ENCODE results near the gene XK. TPM values are rescaled to one million over a fixed set of nuclear protein-coding genes. Genes with fewer than 3 reads are reported as not detected.

The XK gene
- total RNA-seq, 5 donors from 2014 or later (not counting 1 experiment from before 2014, with no cell fraction given) = 0.10 to 0.18 (median 0.12) TPM; not detected in 1

- WGBS (ENCODE audit: insufficient coverage) = no CpG with 5 or more reads among the region's 3 CpGs
- ATAC-seq (replicated peaks in 1 of 4) = no peak
- CTCF ChIA-PET = no interaction called here
- no peak overlapping the region for H3K27ac Mint-ChIP-seq
- H3K9me3 ChIP-seq = no peaks in the 10 kb centered on the region
- peaks cover 0 to 7% (median 6%) of the 10 kb centered on the region in 3 donors for H3K4me1 Mint-ChIP-seq
- POLR2A ChIA-PET = no interaction called here
- H3K9me3 Mint-ChIP-seq = no peaks in the 10 kb centered on the region
- peaks cover 0 to 7% of the 10 kb centered on the region in 2 experiments for H3K27me3 ChIP-seq (replicated peaks in 1 of 2; ENCODE audit: control insufficient read depth in 2 of 2, extremely low read depth in 1 of 2, insufficient read depth in 2 of 2, low read length in 1 of 2)
- H3K4me1 ChIP-seq (ENCODE audit: control insufficient read depth in 1 of 2, extremely low read depth in 1 of 2, insufficient read depth in 2 of 2, low read length in 2 of 2) = peaks cover 0 to 8% of the 10 kb centered on the region in 2 experiments
- H3K27me3 Mint-ChIP-seq = peaks cover 2 to 20% of the 10 kb centered on the region in 2 donors
- H3K36me3 ChIP-seq (ENCODE audit: control insufficient read depth in 2 of 2, extremely low read depth in 1 of 2, insufficient read depth in 1 of 2, low read length in 1 of 2) = no peaks in the 10 kb centered on the region
- no peaks in the 10 kb centered on the region for H3K36me3 Mint-ChIP-seq
- H3K4me3 Mint-ChIP-seq = peak overlapping the region in 2 of 3 donors; percentile 9 to 70
- no peak overlapping the region for H3K4me3 ChIP-seq (ENCODE audit: control insufficient read depth in 1 of 2, extremely low read depth in 1 of 2, low read length in 1 of 2)
- no peak overlapping the region for H3K27ac ChIP-seq (ENCODE audit: low read length)
- DNase-seq = no peak
These were observed 1.4 kb downstream of the XK start for GRCh38 chrX:37686996-37687395.

GRCh38 chrX:37690119-37690518, 4.5 kb downstream of the XK start:
- peaks cover 2 to 22% of the 10 kb centered on the region in 2 donors for H3K27me3 Mint-ChIP-seq
- ATAC-seq (replicated peaks in 1 of 4) (no peak), DNase-seq (no peak)
- no peaks in the 10 kb centered on the region for H3K36me3 ChIP-seq (ENCODE audit: control insufficient read depth in 2 of 2, extremely low read depth in 1 of 2, insufficient read depth in 1 of 2, low read length in 1 of 2)
- H3K4me3 Mint-ChIP-seq = no peak overlapping the region
- CTCF ChIA-PET = interaction anchor here in 1 of 2 donors (0.7 kb wide), 1 partner anchor 24 kb away, joined by 3 read pairs; no protein-coding TSS in a partner anchor
- H3K27ac Mint-ChIP-seq = no peak overlapping the region
- no peak overlapping the region for H3K4me3 ChIP-seq (ENCODE audit: control insufficient read depth in 1 of 2, extremely low read depth in 1 of 2, low read length in 1 of 2)
- H3K4me1 ChIP-seq (ENCODE audit: control insufficient read depth in 1 of 2, extremely low read depth in 1 of 2, insufficient read depth in 2 of 2, low read length in 2 of 2) = peaks cover 0 to 7% of the 10 kb centered on the region in 2 experiments
- POLR2A ChIA-PET = no interaction called here
- H3K9me3 ChIP-seq = no peaks in the 10 kb centered on the region
- peaks cover 0 to 7% of the 10 kb centered on the region in 2 experiments for H3K27me3 ChIP-seq (replicated peaks in 1 of 2; ENCODE audit: control insufficient read depth in 2 of 2, extremely low read depth in 1 of 2, insufficient read depth in 2 of 2, low read length in 1 of 2)
- no peak overlapping the region for H3K27ac ChIP-seq (ENCODE audit: low read length)
- no peaks in the 10 kb centered on the region for H3K9me3 Mint-ChIP-seq
- no peaks in the 10 kb centered on the region for H3K36me3 Mint-ChIP-seq
- H3K4me1 Mint-ChIP-seq = peaks cover 0 to 7% (median 6%) of the 10 kb centered on the region in 3 donors

GRCh38 chrX:37692918-37693317, 7.3 kb downstream of the XK start:
- peaks cover 0 to 13% of the 10 kb centered on the region in 2 donors for H3K27me3 Mint-ChIP-seq
- no peak overlapping the region for H3K4me3 Mint-ChIP-seq
- H3K4me1 Mint-ChIP-seq = no peaks in the 10 kb centered on the region
- no peaks in the 10 kb centered on the region for H3K9me3 Mint-ChIP-seq
- no peak overlapping the region for H3K4me3 ChIP-seq (ENCODE audit: control insufficient read depth in 1 of 2, extremely low read depth in 1 of 2, low read length in 1 of 2)
- no peak overlapping the region for H3K27ac Mint-ChIP-seq
- ATAC-seq (replicated peaks in 1 of 4) (no peak), DNase-seq (no peak)
- no peaks in the 10 kb centered on the region for H3K4me1 ChIP-seq (ENCODE audit: control insufficient read depth in 1 of 2, extremely low read depth in 1 of 2, insufficient read depth in 2 of 2, low read length in 2 of 2)
- no peaks in the 10 kb centered on the region for H3K27me3 ChIP-seq (replicated peaks in 1 of 2; ENCODE audit: control insufficient read depth in 2 of 2, extremely low read depth in 1 of 2, insufficient read depth in 2 of 2, low read length in 1 of 2)
- WGBS (ENCODE audit: insufficient coverage) = no CpG with 5 or more reads among the region's 3 CpGs
- ChIA-PET CTCF (no interaction called here), POLR2A (no interaction called here)
- no peak overlapping the region for H3K27ac ChIP-seq (ENCODE audit: low read length)
- no peaks in the 10 kb centered on the region for H3K9me3 ChIP-seq
- no peaks in the 10 kb centered on the region for H3K36me3 Mint-ChIP-seq
- H3K36me3 ChIP-seq (ENCODE audit: control insufficient read depth in 2 of 2, extremely low read depth in 1 of 2, insufficient read depth in 1 of 2, low read length in 1 of 2) = no peaks in the 10 kb centered on the region

- Mint-ChIP-seq H3K27ac (no peak overlapping the region), H3K4me3 (no peak overlapping the region), H3K27me3 (peaks cover 0 to 21% of the 10 kb centered on the region in 2 donors), H3K36me3 (no peaks in the 10 kb centered on the region), H3K4me1 (no peaks in the 10 kb centered on the region), H3K9me3 (no peaks in the 10 kb centered on the region)
- ATAC-seq (replicated peaks in 1 of 4) (no peak), DNase-seq (no peak)
- Histone ChIP-seq H3K9me3 (no peaks in the 10 kb centered on the region), H3K4me1 (ENCODE audit: control insufficient read depth in 1 of 2, extremely low read depth in 1 of 2, insufficient read depth in 2 of 2, low read length in 2 of 2) (no peaks in the 10 kb centered on the region), H3K27ac (ENCODE audit: low read length) (no peak overlapping the region), H3K4me3 (ENCODE audit: control insufficient read depth in 1 of 2, extremely low read depth in 1 of 2, low read length in 1 of 2) (no peak overlapping the region), H3K36me3 (ENCODE audit: control insufficient read depth in 2 of 2, extremely low read depth in 1 of 2, insufficient read depth in 1 of 2, low read length in 1 of 2) (no peaks in the 10 kb centered on the region), H3K27me3 (replicated peaks in 1 of 2; ENCODE audit: control insufficient read depth in 2 of 2, extremely low read depth in 1 of 2, insufficient read depth in 2 of 2, low read length in 1 of 2) (no peaks in the 10 kb centered on the region)
- ChIA-PET POLR2A (no interaction called here), CTCF (no interaction called here)
- WGBS (ENCODE audit: insufficient coverage) = no CpG with 5 or more reads among the region's 1 CpG
These were observed 11.7 kb downstream of the XK start for GRCh38 chrX:37697169-37697760.

- WGBS (ENCODE audit: insufficient coverage) = no CpG with 5 or more reads among the region's 4 CpGs
- no peaks in the 10 kb centered on the region for H3K27me3 ChIP-seq (replicated peaks in 1 of 2; ENCODE audit: control insufficient read depth in 2 of 2, extremely low read depth in 1 of 2, insufficient read depth in 2 of 2, low read length in 1 of 2)
- no peak for DNase-seq
- no peaks in the 10 kb centered on the region for H3K36me3 ChIP-seq (ENCODE audit: control insufficient read depth in 2 of 2, extremely low read depth in 1 of 2, insufficient read depth in 1 of 2, low read length in 1 of 2)
- H3K27ac Mint-ChIP-seq = no peak overlapping the region
- H3K4me3 ChIP-seq (ENCODE audit: control insufficient read depth in 1 of 2, extremely low read depth in 1 of 2, low read length in 1 of 2) = no peak overlapping the region
- no peaks in the 10 kb centered on the region for H3K9me3 ChIP-seq
- no peaks in the 10 kb centered on the region for H3K9me3 Mint-ChIP-seq
- H3K27ac ChIP-seq (ENCODE audit: low read length) = no peak overlapping the region
- H3K4me1 ChIP-seq (ENCODE audit: control insufficient read depth in 1 of 2, extremely low read depth in 1 of 2, insufficient read depth in 2 of 2, low read length in 2 of 2) = no peaks in the 10 kb centered on the region
- ATAC-seq (replicated peaks in 1 of 4) = no peak
- no peak overlapping the region for H3K4me3 Mint-ChIP-seq
- H3K27me3 Mint-ChIP-seq = peaks cover 0 to 8% of the 10 kb centered on the region in 2 donors
- no peaks in the 10 kb centered on the region for H3K36me3 Mint-ChIP-seq
- ChIA-PET POLR2A (no interaction called here), CTCF (no interaction called here)
- no peaks in the 10 kb centered on the region for H3K4me1 Mint-ChIP-seq
These were observed 16.0 kb downstream of the XK start for GRCh38 chrX:37701588-37701987.

GRCh38 chrX:37711991-37712390, 26.4 kb downstream of the XK start:
- no peak overlapping the region for H3K27ac Mint-ChIP-seq
- H3K27me3 ChIP-seq (replicated peaks in 1 of 2; ENCODE audit: control insufficient read depth in 2 of 2, extremely low read depth in 1 of 2, insufficient read depth in 2 of 2, low read length in 1 of 2) = no peaks in the 10 kb centered on the region
- no peaks in the 10 kb centered on the region for H3K4me1 ChIP-seq (ENCODE audit: control insufficient read depth in 1 of 2, extremely low read depth in 1 of 2, insufficient read depth in 2 of 2, low read length in 2 of 2)
- H3K9me3 ChIP-seq = no peaks in the 10 kb centered on the region
- WGBS (ENCODE audit: insufficient coverage) = no CpG with 5 or more reads among the region's 3 CpGs
- CTCF ChIA-PET = no interaction called here
- no peaks in the 10 kb centered on the region for H3K9me3 Mint-ChIP-seq
- H3K27me3 Mint-ChIP-seq = peaks cover 0 to 24% of the 10 kb centered on the region in 2 donors
- no peak overlapping the region for H3K4me3 ChIP-seq (ENCODE audit: control insufficient read depth in 1 of 2, extremely low read depth in 1 of 2, low read length in 1 of 2)
- DNase-seq = no peak
- H3K4me3 Mint-ChIP-seq = no peak overlapping the region
- POLR2A ChIA-PET = no interaction called here
- ATAC-seq (replicated peaks in 1 of 4) = no peak
- no peaks in the 10 kb centered on the region for H3K36me3 Mint-ChIP-seq
- H3K4me1 Mint-ChIP-seq = no peaks in the 10 kb centered on the region
- no peak overlapping the region for H3K27ac ChIP-seq (ENCODE audit: low read length)
- H3K36me3 ChIP-seq (ENCODE audit: control insufficient read depth in 2 of 2, extremely low read depth in 1 of 2, insufficient read depth in 1 of 2, low read length in 1 of 2) = no peaks in the 10 kb centered on the region

DNA sequence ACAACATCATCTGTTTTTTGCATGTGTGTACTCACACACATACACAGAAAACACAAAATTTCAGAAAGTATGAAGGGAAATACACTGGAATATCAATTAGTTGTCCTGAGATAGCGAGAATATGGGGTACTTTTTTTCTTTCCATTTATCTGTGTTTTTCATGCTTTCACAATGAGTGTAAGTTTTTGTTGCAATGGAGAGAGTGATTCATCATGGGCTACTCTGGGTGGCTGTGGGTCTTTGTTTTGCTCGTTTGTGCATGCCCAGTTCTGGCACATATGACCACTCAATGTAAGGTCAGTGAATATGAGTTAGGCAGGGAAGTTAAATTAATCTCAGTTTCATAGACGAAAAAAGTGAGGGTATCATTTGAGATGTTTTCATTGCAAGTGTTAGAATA, 26.9 kb downstream of the XK start:
- Mint-ChIP-seq H3K27ac (no peak overlapping the region), H3K27me3 (peaks cover 0 to 24% of the 10 kb centered on the region in 2 donors), H3K36me3 (no peaks in the 10 kb centered on the region), H3K4me1 (no peaks in the 10 kb centered on the region), H3K9me3 (no peaks in the 10 kb centered on the region), H3K4me3 (no peak overlapping the region)
- no peak for ATAC-seq (replicated peaks in 1 of 4)
- no peak for DNase-seq
- no CpG with 5 or more reads among the region's 3 CpGs for WGBS (ENCODE audit: insufficient coverage)
- CTCF ChIA-PET = no interaction called here
- H3K9me3 ChIP-seq = no peaks in the 10 kb centered on the region
- H3K27me3 ChIP-seq (replicated peaks in 1 of 2; ENCODE audit: control insufficient read depth in 2 of 2, extremely low read depth in 1 of 2, insufficient read depth in 2 of 2, low read length in 1 of 2) = no peaks in the 10 kb centered on the region
- H3K36me3 ChIP-seq (ENCODE audit: control insufficient read depth in 2 of 2, extremely low read depth in 1 of 2, insufficient read depth in 1 of 2, low read length in 1 of 2) = no peaks in the 10 kb centered on the region
- no peak overlapping the region for H3K4me3 ChIP-seq (ENCODE audit: control insufficient read depth in 1 of 2, extremely low read depth in 1 of 2, low read length in 1 of 2)
- no peaks in the 10 kb centered on the region for H3K4me1 ChIP-seq (ENCODE audit: control insufficient read depth in 1 of 2, extremely low read depth in 1 of 2, insufficient read depth in 2 of 2, low read length in 2 of 2)
- H3K27ac ChIP-seq (ENCODE audit: low read length) = no peak overlapping the region
- POLR2A ChIA-PET = no interaction called here
